Neural progenitor cell (in vitro differentiated cells): ENCODE results near the gene SLC30A4.

ENCODE experiments used
- EZH2 ChIP-seq: fragments of 200-600 bp; sonication (generic); IDR thresholded peaks from 2 replicates; pipeline ENCODE4 v1.6.1; 2017; ENCODE audit warnings: antibody characterized with exemption, mild to moderate bottlenecking, moderate library complexity
- EZH2phosphoT487 ChIP-seq: fragments of 200-600 bp; sonication (generic); IDR thresholded peaks from 2 replicates; pipeline ENCODE4 v1.6.1; 2017; ENCODE audit warnings: antibody characterized with exemption
- TF ChIP-seq, protein P1 (sequence below): fragments of 200-600 bp; sonication (generic); IDR thresholded peaks from 2 replicates; pipeline ENCODE4 v1.5.1; 2017; ENCODE audit warnings: antibody characterized with exemption, mild to moderate bottlenecking

DNA sequence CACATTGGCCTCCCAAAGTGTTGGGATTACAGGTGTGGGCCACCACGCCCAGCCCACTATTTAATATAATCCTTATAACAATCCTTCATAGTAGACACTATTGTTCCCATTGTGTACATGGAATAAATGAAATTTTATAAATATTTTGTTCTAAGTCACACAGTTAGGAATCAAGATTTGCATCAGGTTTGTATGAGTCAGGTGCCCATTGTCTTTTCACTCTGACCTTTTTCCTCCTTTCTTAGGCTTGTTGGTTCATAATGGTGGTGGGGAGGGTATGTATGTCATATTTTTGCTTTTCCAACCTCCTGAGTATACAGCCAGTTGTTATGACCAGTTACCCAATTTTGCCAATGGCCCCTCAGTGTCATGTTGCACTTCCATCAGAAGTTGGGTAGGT is 18.0 kb upstream of the SLC30A4 start:
- TF ChIP-seq, protein P1, sequence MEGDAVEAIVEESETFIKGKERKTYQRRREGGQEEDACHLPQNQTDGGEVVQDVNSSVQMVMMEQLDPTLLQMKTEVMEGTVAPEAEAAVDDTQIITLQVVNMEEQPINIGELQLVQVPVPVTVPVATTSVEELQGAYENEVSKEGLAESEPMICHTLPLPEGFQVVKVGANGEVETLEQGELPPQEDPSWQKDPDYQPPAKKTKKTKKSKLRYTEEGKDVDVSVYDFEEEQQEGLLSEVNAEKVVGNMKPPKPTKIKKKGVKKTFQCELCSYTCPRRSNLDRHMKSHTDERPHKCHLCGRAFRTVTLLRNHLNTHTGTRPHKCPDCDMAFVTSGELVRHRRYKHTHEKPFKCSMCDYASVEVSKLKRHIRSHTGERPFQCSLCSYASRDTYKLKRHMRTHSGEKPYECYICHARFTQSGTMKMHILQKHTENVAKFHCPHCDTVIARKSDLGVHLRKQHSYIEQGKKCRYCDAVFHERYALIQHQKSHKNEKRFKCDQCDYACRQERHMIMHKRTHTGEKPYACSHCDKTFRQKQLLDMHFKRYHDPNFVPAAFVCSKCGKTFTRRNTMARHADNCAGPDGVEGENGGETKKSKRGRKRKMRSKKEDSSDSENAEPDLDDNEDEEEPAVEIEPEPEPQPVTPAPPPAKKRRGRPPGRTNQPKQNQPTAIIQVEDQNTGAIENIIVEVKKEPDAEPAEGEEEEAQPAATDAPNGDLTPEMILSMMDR = no peak
- TF ChIP-seq EZH2 (no peak), EZH2phosphoT487 (no peak)
